Activated T-cell treated with anti-CD3 and anti-CD28 coated beads, Interleukin-2, amount 50 U/mL, for 24 hours (primary cell): Measurements from ENCODE around the gene DAD1.
"Not testable (repeated sequence)": the region's sequence is repeated elsewhere in the genome, so short reads cannot be mapped to it uniquely, and the experiment has no call there.

Source experiments
- DNase-seq: peaks from one replicate; pipeline ENCODE4 v3.0.0-alpha.2; 2020
- H3K27ac Mint-ChIP-seq: 2 replicates; pipeline ENCODE4 v1.8.0; 2020; ENCODE audit warnings: mild to moderate bottlenecking, mixed read lengths
- H3K27me3 Mint-ChIP-seq: 2 replicates; pipeline ENCODE4 v1.8.0; 2020; ENCODE audit warnings: mixed read lengths
- H3K36me3 Mint-ChIP-seq: 2 replicates; pipeline ENCODE4 v1.8.0; 2020; ENCODE audit warnings: low read depth, mixed read lengths
- H3K4me1 Mint-ChIP-seq: 2 replicates; pipeline ENCODE4 v1.8.0; 2020; ENCODE audit warnings: low read depth, mixed read lengths
- H3K4me3 Mint-ChIP-seq: 2 replicates; pipeline ENCODE4 v1.8.0; 2020; ENCODE audit warnings: mild to moderate bottlenecking, moderate library complexity, mixed read lengths
- H3K9me3 Mint-ChIP-seq: 2 replicates; pipeline ENCODE4 v1.8.0; 2020; ENCODE audit warnings: mixed read lengths

Gene DAD1

GRCh38 chr14:22589096-22589839 is at the start of gene DAD1:
DAD1 (minus strand) TSS chr14:22589224; CDS start chr14:22589157, 67 bp downstream.
- peak within 1 kb of the TSS; percentile 100 for H3K27ac Mint-ChIP-seq
- no peaks in the 10 kb centered on the region for H3K27me3 Mint-ChIP-seq
- peak; percentile 100 for DNase-seq
- H3K4me3 Mint-ChIP-seq = peak within 1 kb of the TSS; percentile 99
- H3K36me3 Mint-ChIP-seq = peaks cover 47% of the 10 kb centered on the region
- H3K4me1 Mint-ChIP-seq = peaks cover 68% of the 10 kb centered on the region
- H3K9me3 Mint-ChIP-seq = no peaks in the 10 kb centered on the region

- not testable (repeated sequence) for H3K36me3 Mint-ChIP-seq, H3K4me1 Mint-ChIP-seq, H3K27me3 Mint-ChIP-seq, H3K27ac Mint-ChIP-seq, H3K9me3 Mint-ChIP-seq, DNase-seq, H3K4me3 Mint-ChIP-seq
Observed at GRCh38 chr14:22635980-22636379, 47.0 kb upstream of the DAD1 start.

- Mint-ChIP-seq H3K4me3 (no peak overlapping the region), H3K27ac (no peak overlapping the region), H3K27me3 (peaks cover 3% of the 10 kb centered on the region), H3K36me3 (no peaks in the 10 kb centered on the region), H3K4me1 (no peaks in the 10 kb centered on the region), H3K9me3 (peaks cover 12% of the 10 kb centered on the region)
- DNase-seq = no peak
Observed at GRCh38 chr14:22634233-22634900, 45.3 kb upstream of the DAD1 start.

GRCh38 chr14:22630486-22630885 is 41.5 kb upstream of the DAD1 start:
- Mint-ChIP-seq H3K4me3 (no peak overlapping the region), H3K9me3 (peaks cover 12% of the 10 kb centered on the region), H3K4me1 (no peaks in the 10 kb centered on the region), H3K27ac (no peak overlapping the region), H3K36me3 (no peaks in the 10 kb centered on the region), H3K27me3 (peaks cover 3% of the 10 kb centered on the region)
- DNase-seq = no peak

GRCh38 chr14:22630066-22630465 is 41.0 kb upstream of the DAD1 start:
- Mint-ChIP-seq H3K27me3 (peaks cover 3% of the 10 kb centered on the region), H3K27ac (no peak overlapping the region), H3K4me3 (no peak overlapping the region), H3K36me3 (no peaks in the 10 kb centered on the region), H3K9me3 (peaks cover 12% of the 10 kb centered on the region), H3K4me1 (no peaks in the 10 kb centered on the region)
- DNase-seq = no peak

- no peak for DNase-seq
- Mint-ChIP-seq H3K4me1 (no peaks in the 10 kb centered on the region), H3K4me3 (no peak overlapping the region), H3K9me3 (peaks cover 12% of the 10 kb centered on the region), H3K27me3 (peaks cover 3% of the 10 kb centered on the region), H3K36me3 (no peaks in the 10 kb centered on the region), H3K27ac (no peak overlapping the region)
Observed at GRCh38 chr14:22629361-22629760, 40.3 kb upstream of the DAD1 start.

- DNase-seq = no peak
- Mint-ChIP-seq H3K4me3 (no peak overlapping the region), H3K27ac (no peak overlapping the region), H3K9me3 (peaks cover 12% of the 10 kb centered on the region), H3K4me1 (no peaks in the 10 kb centered on the region), H3K36me3 (no peaks in the 10 kb centered on the region), H3K27me3 (peaks cover 3% of the 10 kb centered on the region)
Observed at GRCh38 chr14:22627506-22628263, 38.7 kb upstream of the DAD1 start.

GRCh38 chr14:22626590-22626989 is 37.6 kb upstream of the DAD1 start:
- no peak for DNase-seq
- H3K4me3 Mint-ChIP-seq = no peak overlapping the region
- H3K4me1 Mint-ChIP-seq = no peaks in the 10 kb centered on the region
- H3K36me3 Mint-ChIP-seq = no peaks in the 10 kb centered on the region
- no peak overlapping the region for H3K27ac Mint-ChIP-seq
- H3K9me3 Mint-ChIP-seq = peaks cover 12% of the 10 kb centered on the region
- H3K27me3 Mint-ChIP-seq = no peaks in the 10 kb centered on the region

GRCh38 chr14:22623047-22623446 is 34.0 kb upstream of the DAD1 start:
- H3K27me3 Mint-ChIP-seq = no peaks in the 10 kb centered on the region
- H3K9me3 Mint-ChIP-seq = no peaks in the 10 kb centered on the region
- H3K36me3 Mint-ChIP-seq = no peaks in the 10 kb centered on the region
- no peak for DNase-seq
- no peak overlapping the region for H3K4me3 Mint-ChIP-seq
- no peaks in the 10 kb centered on the region for H3K4me1 Mint-ChIP-seq
- no peak overlapping the region for H3K27ac Mint-ChIP-seq

- Mint-ChIP-seq H3K4me1 (no peaks in the 10 kb centered on the region), H3K9me3 (no peaks in the 10 kb centered on the region), H3K36me3 (no peaks in the 10 kb centered on the region), H3K27me3 (no peaks in the 10 kb centered on the region), H3K27ac (no peak overlapping the region), H3K4me3 (no peak overlapping the region)
- no peak for DNase-seq
Observed at GRCh38 chr14:22622255-22622654, 33.2 kb upstream of the DAD1 start.

- not testable (repeated sequence) for H3K4me1 Mint-ChIP-seq, H3K9me3 Mint-ChIP-seq, H3K4me3 Mint-ChIP-seq, H3K27ac Mint-ChIP-seq, DNase-seq, H3K27me3 Mint-ChIP-seq
- H3K36me3 Mint-ChIP-seq = peaks cover 12% of the 10 kb centered on the region
Observed at GRCh38 chr14:22615765-22616164, 26.7 kb upstream of the DAD1 start.

- no peak overlapping the region for H3K27ac Mint-ChIP-seq
Observed at GRCh38 chr14:22614240-22614799, 25.3 kb upstream of the DAD1 start.

GRCh38 chr14:22613736-22614239 is 24.8 kb upstream of the DAD1 start:
- Mint-ChIP-seq H3K4me3 (no peak overlapping the region), H3K4me1 (peaks cover 7% of the 10 kb centered on the region), H3K27me3 (no peaks in the 10 kb centered on the region), H3K36me3 (peaks cover 22% of the 10 kb centered on the region), H3K9me3 (no peaks in the 10 kb centered on the region), H3K27ac (no peak overlapping the region)
- DNase-seq = no peak

More at GRCh38 chr14:22614240-22614799, 25.3 kb upstream of the DAD1 start:
- Mint-ChIP-seq H3K4me3 (no peak overlapping the region), H3K9me3 (no peaks in the 10 kb centered on the region), H3K4me1 (peaks cover 7% of the 10 kb centered on the region), H3K27me3 (no peaks in the 10 kb centered on the region), H3K36me3 (peaks cover 22% of the 10 kb centered on the region)
- no peak for DNase-seq

GRCh38 chr14:22613106-22613695 is 24.2 kb upstream of the DAD1 start:
- no peaks in the 10 kb centered on the region for H3K27me3 Mint-ChIP-seq
- H3K4me1 Mint-ChIP-seq = peaks cover 7% of the 10 kb centered on the region
- H3K4me3 Mint-ChIP-seq = no peak overlapping the region
- DNase-seq = no peak
- H3K9me3 Mint-ChIP-seq = no peaks in the 10 kb centered on the region
- H3K36me3 Mint-ChIP-seq = peaks cover 25% of the 10 kb centered on the region
- H3K27ac Mint-ChIP-seq = no peak overlapping the region
